NCI-H2081 treated with DMSO at 0.1 percent for 48 hours (cell line): ENCODE measurements around the gene ANKRD18A.

Experiments used
- DNase-seq: peaks from one replicate; lab custom pipeline; 2025; lab: John Stamatoyannopoulos, UW

Gene ANKRD18A

DNA sequence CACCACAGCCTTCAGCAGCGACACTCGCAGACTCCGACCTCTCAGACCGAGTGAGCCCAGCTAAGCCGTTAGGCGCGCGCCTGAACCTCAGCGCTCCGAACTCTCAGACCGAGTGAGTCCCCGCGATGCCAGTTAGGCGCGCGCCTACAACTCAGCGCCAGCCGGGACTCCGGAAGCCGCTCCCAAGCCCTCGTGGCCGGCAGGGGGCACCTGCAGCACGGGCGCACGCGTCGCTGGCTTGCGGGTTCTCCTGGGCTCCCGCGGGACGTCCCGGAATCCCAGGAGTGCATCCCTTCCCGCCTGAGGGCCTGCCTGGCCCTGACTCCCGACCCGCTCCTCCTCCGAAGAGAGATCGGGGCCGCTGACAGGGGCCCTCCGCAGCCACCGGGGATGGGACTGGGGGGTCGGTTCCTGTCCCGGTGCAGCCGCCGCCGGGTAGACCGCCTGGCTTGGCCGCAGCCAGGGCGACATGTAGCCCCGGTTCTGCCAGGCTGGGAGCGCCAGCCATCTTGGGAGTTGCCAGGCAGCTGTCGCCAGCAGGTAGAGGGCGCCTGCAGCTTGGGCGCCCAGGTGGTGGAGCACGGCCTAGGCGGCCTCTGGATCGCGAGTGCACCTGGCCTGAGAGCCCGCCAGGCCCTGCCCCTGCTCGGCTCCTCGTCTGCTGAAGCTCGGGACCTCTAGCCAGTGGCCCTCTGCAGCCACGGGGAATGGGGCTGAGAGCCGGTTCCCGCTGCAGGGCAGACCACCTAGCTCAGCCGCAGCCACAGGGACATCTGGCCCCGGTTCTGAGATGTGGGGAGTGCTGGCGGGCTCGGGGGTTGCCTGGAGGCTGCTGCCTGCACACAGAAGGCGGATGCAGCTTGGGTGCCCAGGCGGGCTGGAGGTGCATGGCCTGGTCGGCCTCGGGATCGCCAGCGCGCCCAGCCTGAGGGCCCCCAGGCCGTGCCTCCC, at the start of gene ANKRD18A:
Gene ANKRD18A, minus strand, starts transcription at position 114 of the 951 bp plus-strand sequence. CDS start 311 bp downstream, outside the sequence.
- peak; percentile 57 for DNase-seq

DNA sequence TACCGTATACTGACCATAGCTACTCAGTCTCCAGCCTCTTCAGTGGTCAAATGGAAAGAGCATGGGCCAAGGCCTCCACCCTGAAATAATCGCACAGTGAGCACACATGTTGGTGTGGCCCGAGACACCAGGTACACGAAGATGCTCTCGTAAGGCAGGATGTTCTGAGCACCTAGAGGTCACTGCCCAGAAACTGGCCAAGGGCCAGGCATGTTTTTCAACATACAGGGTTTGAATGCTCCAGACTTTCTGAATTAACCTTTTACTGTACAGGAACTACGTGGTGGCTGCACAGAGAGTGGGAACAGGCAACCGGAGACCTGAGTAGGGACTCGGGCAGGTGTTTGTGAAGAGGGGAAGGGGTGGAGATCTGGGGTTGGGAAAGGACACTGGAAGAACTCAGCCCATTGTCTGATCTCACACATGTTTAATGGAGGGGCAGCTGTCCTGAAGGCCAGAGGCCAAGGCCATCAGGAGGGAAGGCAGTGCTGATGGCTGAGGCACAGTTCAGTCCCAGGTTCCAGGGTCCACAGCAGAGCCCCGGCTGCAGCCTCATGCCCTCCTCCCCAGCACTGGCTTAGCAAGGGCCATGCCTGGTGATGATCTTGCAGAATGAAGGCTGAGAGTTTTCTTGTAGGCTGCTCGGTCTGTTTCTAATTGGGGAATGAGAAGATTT, 48.5 kb upstream of the ANKRD18A start:
- DNase-seq, result no peak

DNA sequence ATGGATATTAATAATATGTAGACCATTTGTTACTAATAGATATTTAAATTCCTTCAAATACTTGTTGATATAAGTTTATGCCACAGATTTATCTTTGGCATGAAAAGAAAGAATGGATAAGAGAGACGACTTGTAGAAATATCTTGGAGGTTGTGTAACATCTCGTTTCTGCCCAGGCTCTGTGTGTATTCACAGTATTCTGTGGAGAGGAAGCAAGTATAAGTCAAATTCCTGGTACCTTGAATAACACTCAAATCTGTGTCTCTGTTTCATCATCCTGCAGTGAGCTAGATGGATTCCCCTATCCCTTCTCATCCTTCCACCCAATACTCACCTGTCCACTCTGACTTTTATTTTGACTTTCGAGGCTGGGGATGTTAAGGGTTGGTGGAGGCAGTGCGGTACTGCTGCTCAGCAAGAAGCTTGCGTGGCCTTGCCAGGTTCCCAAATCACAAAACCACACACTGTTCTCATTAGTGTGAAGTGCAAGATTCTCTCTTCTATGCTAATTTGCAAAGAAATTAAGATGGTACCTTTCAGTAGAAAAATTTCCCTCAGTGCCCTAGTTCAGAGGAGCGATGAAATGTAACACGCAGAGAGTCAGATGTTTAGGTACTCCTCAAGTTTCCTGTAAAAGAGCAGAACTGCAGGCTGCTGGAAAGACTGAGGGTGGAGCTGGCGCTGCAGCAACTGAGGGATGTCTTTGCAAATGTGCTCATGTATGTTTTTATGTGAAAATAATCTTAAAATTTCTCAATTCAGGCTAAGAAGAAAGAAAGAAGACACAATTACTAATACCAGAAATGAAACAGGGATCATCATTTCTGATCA, 42.6 kb upstream of the ANKRD18A start:
- no peak for DNase-seq

DNA sequence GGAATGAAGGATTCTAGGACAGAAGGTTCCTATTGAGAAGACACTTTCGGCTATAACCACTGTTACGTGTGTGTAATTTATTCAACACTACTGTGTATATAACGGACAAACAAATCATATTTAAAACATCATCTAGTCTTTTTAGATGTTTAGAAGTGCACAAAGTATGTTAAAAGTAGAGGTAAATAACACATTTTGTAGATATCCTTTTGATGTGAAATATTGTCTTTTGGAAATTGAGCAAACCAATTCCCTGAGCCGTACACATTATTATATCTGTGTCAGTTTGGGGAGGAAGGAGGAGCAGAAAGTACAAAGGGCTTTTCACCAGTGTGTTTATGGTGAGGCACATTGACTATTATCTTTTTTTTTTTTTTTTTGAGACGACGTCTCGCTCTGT, 39.1 kb upstream of the ANKRD18A start:
- DNase-seq, result no peak

DNA sequence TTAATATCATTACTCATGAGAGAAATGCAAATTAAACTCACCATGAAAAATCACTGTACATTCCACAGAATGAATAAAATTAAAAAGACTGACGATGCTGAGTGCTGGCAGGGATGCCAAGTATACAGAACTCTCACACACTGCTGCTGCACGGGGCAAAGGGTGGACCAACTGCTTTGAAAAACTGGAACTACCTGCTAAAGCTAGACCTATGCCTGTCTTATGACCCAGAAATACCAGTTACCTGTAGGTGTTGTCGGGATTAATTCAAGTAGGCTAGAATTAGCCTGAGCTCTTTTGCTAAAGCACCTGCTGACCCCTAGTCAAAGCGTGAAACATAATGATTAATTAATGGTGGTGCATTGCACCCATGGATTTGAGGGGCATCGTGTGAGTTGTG, 36.5 kb upstream of the ANKRD18A start:
- DNase-seq, result no peak

DNA sequence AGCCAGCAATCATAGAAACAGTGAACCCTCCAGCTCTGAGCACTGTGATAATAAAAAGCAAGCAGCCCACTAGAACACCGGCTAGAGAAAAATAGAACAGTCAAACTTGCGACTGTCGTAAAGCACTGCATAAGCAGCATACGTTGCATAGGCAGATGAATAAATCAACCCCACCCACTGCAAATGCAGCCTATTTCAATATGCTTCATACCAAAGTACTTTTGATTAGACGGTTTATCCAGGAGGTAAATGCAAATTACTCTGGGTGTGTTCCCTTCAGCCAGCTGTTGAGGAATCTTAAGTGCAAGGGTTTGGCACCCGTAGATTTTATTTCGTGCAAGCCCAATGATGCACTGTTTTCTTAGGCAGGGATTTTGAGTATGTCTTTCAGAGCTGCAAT, 32.1 kb upstream of the ANKRD18A start:
- no peak for DNase-seq

DNA sequence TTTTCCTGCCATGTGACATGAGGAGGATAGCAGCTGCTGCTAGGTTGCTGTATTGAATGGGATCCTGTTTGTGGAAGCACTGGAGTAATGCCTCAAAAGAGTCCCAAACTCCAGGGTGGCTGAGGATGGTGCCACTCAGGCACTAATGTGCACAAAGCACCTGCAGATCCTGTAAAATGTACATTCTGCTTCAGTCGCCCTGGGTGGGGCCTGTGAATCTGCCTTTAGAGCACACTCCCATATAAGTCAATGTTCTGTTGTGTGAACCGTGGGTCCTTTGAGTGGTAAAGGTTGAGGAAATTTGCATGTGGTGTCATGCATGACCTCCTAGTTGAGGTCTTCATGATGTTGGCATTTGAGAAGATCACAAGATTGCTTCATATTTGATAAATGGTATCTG, 31.6 kb upstream of the ANKRD18A start:
- DNase-seq, result no peak

DNA sequence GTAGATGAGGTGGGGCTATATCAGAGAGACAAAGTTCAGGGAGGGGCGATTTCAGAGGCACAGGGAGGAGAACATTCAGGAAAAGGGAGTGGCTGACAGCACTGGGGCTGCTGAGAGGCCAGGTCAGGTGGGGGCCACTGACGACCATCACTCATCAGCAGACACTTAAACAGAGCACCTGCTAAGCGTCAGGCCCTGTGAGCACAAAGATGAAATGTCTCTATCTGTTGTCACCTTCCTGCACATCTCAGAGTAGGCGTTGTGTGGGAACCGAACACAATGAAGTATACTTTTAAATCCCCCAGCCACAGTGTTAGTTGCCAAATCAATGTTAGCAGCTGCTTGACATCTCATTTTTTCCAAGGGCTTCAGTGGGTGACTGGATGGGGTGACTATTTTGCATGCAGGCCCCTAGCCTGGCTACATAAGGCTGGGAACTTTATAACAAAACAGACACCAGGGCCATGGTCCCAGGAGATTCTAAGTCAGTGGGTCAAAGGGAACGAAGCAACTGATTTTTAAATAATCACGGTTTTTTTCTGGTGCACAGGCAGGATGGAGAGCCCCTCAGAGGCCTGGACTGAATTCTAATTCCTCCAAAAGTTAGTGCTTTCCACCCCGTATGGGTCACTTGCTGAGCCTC, 31.1 kb upstream of the ANKRD18A start:
- no peak for DNase-seq

DNA sequence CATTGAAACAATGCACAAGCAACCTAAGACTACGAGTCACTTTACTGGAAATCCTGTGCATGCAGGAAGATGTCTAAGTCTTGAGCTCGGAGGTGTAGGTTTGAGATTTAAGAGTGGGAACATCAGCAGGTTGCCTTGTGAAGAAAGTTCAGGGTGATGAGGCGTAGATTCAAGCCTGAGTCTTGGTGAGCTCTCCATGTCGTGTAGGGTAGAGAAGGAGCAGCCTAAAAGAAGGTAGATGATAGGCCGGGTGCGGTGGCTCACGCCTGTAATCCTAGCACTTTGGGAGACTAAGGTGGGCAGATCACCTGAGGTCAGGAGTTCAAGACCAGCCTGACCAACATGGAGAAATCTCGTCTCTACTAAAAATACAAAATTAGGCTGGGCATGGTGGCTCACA, 30.2 kb upstream of the ANKRD18A start:
- no peak for DNase-seq

DNA sequence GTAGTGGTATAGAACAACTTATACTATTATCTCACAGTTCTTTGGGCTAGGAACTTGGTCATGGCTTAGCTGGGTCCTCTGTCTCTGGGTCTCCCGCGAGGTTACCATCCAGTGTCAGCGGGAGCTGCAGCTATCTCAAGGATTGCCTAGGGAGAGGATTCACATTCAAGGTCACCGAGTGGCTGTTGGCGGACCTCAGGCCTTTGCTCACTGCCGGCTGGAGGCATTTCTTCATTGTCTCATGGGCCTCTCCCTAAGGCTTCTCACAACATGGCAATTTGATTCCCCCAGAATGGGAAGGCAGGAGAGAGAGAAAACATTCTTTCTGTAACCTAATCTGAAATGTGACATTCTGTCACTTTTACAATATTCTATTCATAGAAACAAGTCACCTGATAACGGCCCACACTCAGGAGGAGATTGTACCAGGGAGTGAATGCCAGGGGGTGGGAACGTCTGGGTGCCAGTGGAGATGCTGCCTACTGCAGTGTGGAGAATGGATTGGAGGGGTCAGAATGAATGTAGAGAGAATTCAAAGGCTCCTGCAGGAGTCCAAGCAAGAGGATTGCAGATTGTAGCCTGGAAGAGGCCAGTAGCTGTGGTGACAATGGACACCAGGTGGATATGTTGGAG, 29.5 kb upstream of the ANKRD18A start:
- no peak for DNase-seq

DNA sequence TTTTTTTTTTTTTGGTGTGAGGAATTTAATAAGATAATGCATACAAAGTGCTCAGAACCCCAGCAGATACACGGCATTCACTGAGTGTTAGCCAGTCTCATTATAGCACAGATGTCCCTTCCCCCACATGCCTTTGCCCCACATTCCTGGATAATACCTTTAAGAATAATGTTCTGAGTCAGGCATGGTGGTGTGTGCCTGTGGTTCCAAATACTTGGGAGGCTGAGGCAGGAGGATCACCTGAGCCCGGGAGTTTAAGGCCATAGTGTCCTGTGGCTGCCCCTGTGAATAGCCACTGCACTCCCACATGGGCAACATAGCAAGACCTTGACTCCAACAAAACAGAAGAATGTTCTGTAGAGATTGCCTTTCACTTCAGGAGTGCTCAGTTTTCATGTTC, 24.2 kb upstream of the ANKRD18A start:
- DNase-seq, result no peak

DNA sequence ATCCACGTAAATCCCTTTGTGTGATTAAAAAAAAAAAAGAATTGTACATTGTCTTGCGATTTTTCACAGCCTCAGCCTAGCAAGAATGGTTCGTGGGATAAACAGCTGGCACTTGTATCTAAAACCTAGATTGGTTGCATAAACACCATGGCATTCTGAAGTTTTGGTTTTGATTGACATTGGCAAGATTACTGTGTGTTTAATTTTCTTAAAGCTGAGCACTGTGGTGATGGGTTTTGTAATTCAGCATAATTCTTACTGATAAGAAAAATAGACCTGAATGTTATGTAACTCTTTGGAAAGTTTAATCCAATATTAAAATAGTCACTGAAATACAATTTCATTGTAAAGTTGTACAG, 23.4 kb upstream of the ANKRD18A start:
- DNase-seq, result no peak

DNA sequence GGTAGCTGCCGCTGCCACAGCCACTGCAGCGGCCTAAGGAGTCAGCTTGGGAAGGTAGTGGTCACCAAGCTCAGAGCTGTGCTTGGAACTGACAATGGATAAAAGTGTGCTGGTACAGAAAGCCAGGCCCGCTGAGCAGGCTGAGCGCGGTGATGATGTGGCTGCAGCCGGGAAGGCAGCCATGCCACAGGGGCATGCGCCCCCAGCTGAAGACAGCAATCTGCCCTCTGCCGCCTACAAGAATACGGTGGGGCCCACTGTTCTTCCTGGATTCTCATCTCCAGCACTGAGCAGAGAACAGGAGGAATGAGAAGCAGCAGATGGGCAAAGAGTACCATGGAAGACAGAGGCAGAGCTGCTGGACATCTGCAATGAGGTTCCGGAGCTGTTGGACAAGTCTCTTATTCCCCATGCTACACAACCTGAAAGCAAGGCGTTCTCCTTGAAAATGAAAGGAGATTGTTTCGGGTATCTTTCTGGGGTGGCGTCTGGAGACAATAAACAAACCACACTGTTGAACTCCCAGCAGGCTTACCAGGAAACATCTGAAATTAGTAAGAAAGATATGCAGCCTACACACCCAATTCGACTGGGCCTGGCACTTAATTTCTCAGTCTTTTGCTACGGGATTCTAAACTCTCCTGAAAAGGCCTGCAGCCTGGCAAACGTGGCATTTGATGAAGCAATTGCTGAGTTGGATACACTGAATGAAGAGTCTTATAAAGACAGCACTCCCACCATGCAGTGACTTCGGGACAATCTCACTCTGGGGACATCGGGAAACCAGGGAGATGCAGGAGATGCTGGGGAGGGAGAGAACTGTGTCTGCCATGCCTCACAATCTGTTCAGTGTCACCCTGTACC, 22.8 kb upstream of the ANKRD18A start:
- DNase-seq, result no peak

DNA sequence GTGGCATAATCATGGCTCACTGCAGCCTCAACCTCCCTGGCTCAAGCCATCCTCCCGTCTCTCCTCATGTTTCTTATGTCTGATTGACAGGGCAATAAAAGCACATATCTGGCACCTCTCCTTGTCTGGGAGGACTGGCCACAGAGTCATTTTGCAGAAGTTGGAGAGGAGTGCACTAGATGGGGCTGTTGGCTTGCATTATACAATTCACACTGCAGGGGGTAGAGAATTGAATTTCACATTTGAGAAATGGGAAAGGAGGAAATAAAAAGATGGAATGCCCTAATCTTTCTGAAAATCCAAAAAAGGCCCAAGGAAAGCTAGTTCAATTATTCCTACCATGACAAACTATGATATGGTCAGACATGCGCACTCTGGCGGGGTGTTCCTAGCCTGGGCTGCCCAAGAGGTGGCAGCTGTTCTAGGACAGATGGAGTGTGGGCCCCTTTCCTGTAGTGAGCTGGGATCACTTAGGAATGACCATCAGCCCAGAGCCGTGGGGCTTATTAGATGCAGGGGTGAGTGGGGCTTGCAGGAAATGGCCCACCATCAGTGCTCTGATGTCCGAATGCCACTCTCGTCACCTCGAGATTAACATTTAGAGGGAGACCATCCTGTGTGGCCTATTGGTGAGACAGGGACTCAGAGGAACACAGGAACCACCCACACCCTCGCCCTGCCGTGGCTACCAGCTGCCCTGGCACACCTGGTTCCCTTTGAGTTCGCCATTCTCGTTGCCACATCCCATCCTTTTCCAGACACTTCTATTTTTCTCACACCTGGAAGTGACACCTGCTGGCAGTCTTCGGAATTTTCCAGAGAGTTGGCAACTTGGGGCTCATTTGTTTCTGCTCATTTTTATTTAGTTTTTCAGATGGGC, 21.8 kb upstream of the ANKRD18A start:
- DNase-seq, result no peak

DNA sequence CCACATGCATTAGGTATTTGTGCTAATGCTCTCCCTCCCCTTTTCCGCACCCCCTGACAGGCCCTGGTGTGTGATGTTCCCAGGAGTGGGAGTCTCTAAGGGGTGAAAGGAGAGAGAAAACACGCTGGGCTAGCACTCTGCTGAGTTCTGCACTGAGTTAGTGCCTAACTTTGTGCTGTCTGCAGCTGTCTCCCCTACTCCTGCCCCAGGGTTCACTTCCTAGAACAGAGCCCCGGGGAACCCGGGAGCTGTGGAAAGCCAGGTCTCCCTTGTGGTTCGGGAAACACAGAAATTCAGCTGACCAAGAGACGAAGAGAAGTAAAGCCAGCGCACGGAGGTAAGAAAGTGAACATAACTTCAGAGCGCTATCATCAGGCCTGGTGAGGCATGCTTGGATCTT, 20.7 kb upstream of the ANKRD18A start:
- no peak for DNase-seq

DNA sequence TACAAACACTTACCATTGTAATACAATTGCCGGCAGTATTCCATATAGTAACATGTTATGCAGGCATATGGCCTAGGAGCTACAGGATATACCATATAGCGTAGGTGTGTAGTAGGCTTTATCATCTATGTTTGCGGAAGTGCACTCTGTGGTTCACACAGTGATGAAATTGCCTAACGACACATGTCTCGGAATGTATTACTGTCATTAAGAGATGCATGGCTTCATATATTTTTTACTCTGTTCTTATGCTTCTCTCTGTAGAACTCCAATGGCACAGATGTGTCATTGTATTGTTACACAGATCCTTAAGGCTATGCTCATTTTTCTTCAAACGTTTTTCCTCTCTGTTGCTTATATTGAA, 19.2 kb upstream of the ANKRD18A start:
- no peak for DNase-seq

DNA sequence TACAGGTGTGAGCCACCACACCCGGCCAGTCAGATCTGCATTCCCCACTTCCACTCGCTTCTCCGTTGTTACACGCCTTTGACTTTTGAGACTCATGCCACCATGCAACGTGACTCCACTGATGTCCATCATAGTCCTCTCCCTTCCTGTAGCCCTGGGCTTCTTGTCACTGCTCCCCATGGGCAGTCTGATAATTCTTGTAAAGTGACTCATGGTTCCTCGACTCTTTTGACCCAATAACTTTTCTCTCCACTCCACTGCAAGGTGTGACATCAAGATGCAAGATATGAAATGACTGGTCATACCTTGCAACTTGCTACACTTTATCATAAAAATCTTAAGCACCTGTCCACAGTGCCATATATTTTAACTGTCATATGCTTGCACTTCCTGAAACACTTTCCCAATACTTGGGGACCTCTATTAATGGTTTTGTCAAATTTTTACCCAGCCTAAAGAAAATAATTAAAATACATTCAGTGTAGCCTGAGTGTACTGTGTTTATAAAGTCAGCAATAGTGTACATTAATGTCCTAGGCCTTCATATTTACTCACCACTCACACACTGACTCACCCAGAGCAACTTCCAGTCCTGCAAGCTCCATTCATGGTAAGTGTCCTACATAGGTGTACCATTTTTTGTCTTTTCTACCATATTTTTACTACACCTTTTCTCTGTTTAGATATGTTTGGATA, 18.6 kb upstream of the ANKRD18A start:
- DNase-seq, result no peak

DNA sequence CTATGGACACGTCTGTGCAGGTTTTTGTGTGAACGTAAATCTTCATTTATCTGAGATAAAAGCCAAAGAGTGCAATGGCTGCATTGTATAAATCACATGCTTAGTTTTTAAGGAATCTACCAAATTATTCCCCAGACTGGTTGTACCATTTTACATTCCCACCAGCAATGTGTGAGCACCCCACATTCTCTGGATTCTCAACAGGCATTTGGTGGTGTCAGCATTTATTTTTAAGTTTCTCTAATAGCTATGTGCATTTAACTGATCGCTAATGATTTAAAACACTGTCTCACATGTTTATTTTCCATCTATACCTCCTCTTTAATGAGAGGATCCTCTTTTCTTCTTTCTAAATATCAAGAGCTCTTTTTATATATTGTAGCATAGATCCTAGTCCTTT, 13.9 kb upstream of the ANKRD18A start:
- no peak for DNase-seq

DNA sequence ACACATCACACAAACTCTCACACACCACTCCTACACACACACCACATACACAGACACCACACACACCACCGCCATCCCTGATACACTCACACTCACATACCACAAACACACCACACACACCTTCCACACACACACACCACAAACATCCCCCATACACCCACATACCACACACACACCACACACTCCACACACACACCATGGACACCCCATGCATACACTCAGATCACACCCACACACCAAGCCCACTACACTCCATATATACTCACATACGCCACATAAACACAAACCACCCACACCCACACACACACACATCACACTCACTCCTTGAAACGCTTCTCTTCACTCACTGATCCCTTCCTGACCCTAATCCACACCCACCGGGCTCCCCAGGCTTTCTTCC, 9.1 kb upstream of the ANKRD18A start:
- no peak for DNase-seq
